ENCODE results near the gene DDX6.

GRCh38 chr11:118748056-118748455, 42.9 kb downstream of the DDX6 start:
- TF ChIP-seq, protein P1, sequence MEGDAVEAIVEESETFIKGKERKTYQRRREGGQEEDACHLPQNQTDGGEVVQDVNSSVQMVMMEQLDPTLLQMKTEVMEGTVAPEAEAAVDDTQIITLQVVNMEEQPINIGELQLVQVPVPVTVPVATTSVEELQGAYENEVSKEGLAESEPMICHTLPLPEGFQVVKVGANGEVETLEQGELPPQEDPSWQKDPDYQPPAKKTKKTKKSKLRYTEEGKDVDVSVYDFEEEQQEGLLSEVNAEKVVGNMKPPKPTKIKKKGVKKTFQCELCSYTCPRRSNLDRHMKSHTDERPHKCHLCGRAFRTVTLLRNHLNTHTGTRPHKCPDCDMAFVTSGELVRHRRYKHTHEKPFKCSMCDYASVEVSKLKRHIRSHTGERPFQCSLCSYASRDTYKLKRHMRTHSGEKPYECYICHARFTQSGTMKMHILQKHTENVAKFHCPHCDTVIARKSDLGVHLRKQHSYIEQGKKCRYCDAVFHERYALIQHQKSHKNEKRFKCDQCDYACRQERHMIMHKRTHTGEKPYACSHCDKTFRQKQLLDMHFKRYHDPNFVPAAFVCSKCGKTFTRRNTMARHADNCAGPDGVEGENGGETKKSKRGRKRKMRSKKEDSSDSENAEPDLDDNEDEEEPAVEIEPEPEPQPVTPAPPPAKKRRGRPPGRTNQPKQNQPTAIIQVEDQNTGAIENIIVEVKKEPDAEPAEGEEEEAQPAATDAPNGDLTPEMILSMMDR (IDR thresholded peaks at IDR 0.05): no peak
- TF ChIP-seq RAD21 (IDR thresholded peaks at IDR 0.05; ENCODE audit: low read length): no peak
- TF ChIP-seq GABPA (IDR thresholded peaks at IDR 0.05; ENCODE audit: low read depth): no peak
- no peak for TF ChIP-seq TAF1 (IDR thresholded peaks at IDR 0.05; ENCODE audit: borderline replicate concordance, low read depth, low read length)
- TF ChIP-seq EP300 (IDR thresholded peaks at IDR 0.05; ENCODE audit: borderline replicate concordance in 1 of 2, low read depth in 1 of 2, low read length in 1 of 2): no peak
- no peak for TF ChIP-seq RCOR1 (IDR thresholded peaks at IDR 0.05; ENCODE audit: low read length)
- TF ChIP-seq SIN3A (IDR thresholded peaks at IDR 0.05; ENCODE audit: borderline replicate concordance, low read depth, low read length): no peak
- no peak for TF ChIP-seq MAX (IDR thresholded peaks at IDR 0.05; ENCODE audit: low read depth)
